K562 (cell line): ENCODE data around the gene TXNRD2. TPM values are rescaled to one million over a fixed set of nuclear protein-coding genes. Genes with fewer than 3 reads are reported as not detected.

ENCODE experiments used
- CEBPG ChIP-seq, 3 experiments: fragments of 200-800 bp in 1 of 3; sonication (Bioruptor generic) in 1 of 3; sonication (generic) in 1 of 3; formaldehyde crosslinking in 1 of 3; IDR thresholded peaks in 2 of 3; conservative IDR thresholded peaks in 1 of 3; 2 replicates each; pipeline versions ENCODE4 v1.6.1 to v1.8.0; 2016 to 2022; ENCODE audit warnings: missing compliant biosample characterization in 2 of 3, missing genetic modification characterization in 2 of 3, mild to moderate bottlenecking in 1 of 3, missing genetic modification reagents in 1 of 3
- HNRNPLL ChIP-seq: fragments of 200-400 bp; formaldehyde crosslinking; IDR thresholded peaks from 2 replicates; pipeline ENCODE4 v1.6.1; 2017; ENCODE audit warnings: low read length, low read depth, mild to moderate bottlenecking; ENCODE audit not compliant: poor library complexity, severe bottlenecking
- ID3 ChIP-seq, 2 experiments: fragments of 250-450 bp in 1 of 2; fragments of 450-650 bp in 1 of 2; sonication (Bioruptor Pico) in 1 of 2; IDR thresholded peaks; 2 replicates each; pipeline versions ENCODE4 v1.6.1 to v1.8.0; 2016 to 2021; ENCODE audit warnings: mild to moderate bottlenecking in 2 of 2, moderate library complexity in 2 of 2, missing compliant biosample characterization in 1 of 2, missing genetic modification characterization in 1 of 2
- TAF15 ChIP-seq: fragments of 200-400 bp; formaldehyde crosslinking; IDR thresholded peaks from 2 replicates; pipeline ENCODE4 v1.6.1; 2017; ENCODE audit warnings: mild to moderate bottlenecking, low read depth, low read length, moderate library complexity
- WHSC1 ChIP-seq: IDR thresholded peaks from one replicate; pipeline ENCODE4 v1.6.1; 2012; ENCODE audit warnings: low read length, control low read depth, inconsistent platforms
- ZNF24 ChIP-seq: fragments of 450-650 bp; IDR thresholded peaks from 2 replicates; pipeline ENCODE4 v1.6.1; 2016
- polyA plus RNA-seq, 8 experiments: library from polyadenylated mRNA; depleted of rRNA in 4 of 8; stranded (reverse) in 5 of 8; unstranded in 3 of 8; fragments of >200 nt; fragmentation: Nextera tagmentation in 2 of 8; fragmentation: Illumina TruSeq in 1 of 8; extraction: Ambion mirVana in 2 of 8; extraction: Trizol in 1 of 8; gene quantifications; 2 replicates each; pipeline versions ENCODE4 v1.2.1 to v1.2.3, GENCODE V29; 2011 to 2014; ENCODE audit warnings: inconsistent platforms in 1 of 8, missing spikeins in 1 of 8
- total RNA-seq, 7 experiments: library from RNA; depleted of rRNA in 6 of 7; stranded (reverse); fragments of >200 nt in 6 of 7; fragmentation: Illumina TruSeq in 2 of 7; extraction: Trizol in 2 of 7; gene quantifications; 2 replicates each; pipeline versions ENCODE4 v1.2.1 to v1.2.3, GENCODE V29; 2011 to 2021; ENCODE audit warnings: low replicate concordance in 1 of 7
- TF ChIP-seq, protein P1 (sequence below): fragments of 250-450 bp; sonication (Bioruptor Pico); IDR thresholded peaks from 2 replicates; pipeline ENCODE4 v1.9.0; 2021; ENCODE audit warnings: mild to moderate bottlenecking, inconsistent platforms

Gene TXNRD2
- total and polyA plus RNA-seq, 9 of the 15 experiments (the other 6 are each of a cell fraction or from before 2014, with no cell fraction given) = 3.3 to 80.2 (median 49.4) TPM

DNA sequence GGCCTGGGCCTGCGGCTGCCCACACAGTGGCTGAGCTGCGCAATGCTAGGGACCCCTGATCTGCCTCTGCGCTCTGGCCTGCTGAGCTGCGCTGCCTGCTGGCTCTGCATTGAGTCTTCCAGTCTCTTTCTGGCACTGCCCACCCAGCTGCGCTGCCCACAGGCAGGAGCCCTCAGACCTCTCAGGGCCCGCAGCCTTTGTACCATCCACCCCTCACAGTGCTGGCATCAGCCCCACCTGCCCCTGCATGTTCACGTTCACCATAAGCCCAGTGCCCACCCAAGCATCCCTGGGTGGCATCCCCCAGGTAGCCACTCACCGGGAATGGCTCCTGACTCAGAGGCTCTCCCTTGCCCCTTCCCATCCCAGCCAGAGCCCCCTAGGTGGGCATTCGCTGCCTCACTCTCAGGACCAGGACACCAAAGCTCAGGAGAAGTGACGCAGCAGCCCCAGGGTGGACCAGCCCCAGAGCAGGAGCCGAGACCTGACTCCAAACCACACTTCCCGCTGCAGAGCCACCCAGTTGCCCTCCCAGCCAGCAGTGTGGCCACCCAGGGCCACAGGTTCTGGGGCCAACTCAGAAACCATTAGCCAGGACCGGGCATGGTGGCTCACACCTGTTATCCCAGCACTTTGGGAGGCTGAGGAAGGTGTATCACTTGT lies 21.8 kb downstream of the TXNRD2 start (continued):
- TF ChIP-seq, protein P1, sequence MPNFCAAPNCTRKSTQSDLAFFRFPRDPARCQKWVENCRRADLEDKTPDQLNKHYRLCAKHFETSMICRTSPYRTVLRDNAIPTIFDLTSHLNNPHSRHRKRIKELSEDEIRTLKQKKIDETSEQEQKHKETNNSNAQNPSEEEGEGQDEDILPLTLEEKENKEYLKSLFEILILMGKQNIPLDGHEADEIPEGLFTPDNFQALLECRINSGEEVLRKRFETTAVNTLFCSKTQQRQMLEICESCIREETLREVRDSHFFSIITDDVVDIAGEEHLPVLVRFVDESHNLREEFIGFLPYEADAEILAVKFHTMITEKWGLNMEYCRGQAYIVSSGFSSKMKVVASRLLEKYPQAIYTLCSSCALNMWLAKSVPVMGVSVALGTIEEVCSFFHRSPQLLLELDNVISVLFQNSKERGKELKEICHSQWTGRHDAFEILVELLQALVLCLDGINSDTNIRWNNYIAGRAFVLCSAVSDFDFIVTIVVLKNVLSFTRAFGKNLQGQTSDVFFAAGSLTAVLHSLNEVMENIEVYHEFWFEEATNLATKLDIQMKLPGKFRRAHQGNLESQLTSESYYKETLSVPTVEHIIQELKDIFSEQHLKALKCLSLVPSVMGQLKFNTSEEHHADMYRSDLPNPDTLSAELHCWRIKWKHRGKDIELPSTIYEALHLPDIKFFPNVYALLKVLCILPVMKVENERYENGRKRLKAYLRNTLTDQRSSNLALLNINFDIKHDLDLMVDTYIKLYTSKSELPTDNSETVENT (CRISPR knock-in tag) = 0 out of 2 replicates have a peak, but pooled peaks have one; percentile 32
- TF ChIP-seq WHSC1 (peak; percentile 61), ZNF24 (no peak), TAF15 (0 out of 2 replicates have a peak, but pooled peaks have one; percentile 57), HNRNPLL (no peak), ID3 (CRISPR knock-in tag; IDR thresholded peaks at IDR 0.05) (no peak), ID3 (tag; IDR thresholded peaks at IDR 0.05) (0 out of 2 replicates have a peak, but pooled peaks have one; percentile 20), CEBPG (CRISPR knock-in tag; IDR thresholded peaks at IDR 0.05) (0 out of 2 replicates have a peak, but pooled peaks have one; percentile 43), CEBPG (tag; conservative IDR thresholded peaks at IDR 0.05 in 1 of 2, IDR thresholded peaks at IDR 0.05 in 1 of 2) (no peak)
- TF ChIP-seq, all 486 proteins: peak for 10
